ENCODE results near the gene ETV3.

DNA sequence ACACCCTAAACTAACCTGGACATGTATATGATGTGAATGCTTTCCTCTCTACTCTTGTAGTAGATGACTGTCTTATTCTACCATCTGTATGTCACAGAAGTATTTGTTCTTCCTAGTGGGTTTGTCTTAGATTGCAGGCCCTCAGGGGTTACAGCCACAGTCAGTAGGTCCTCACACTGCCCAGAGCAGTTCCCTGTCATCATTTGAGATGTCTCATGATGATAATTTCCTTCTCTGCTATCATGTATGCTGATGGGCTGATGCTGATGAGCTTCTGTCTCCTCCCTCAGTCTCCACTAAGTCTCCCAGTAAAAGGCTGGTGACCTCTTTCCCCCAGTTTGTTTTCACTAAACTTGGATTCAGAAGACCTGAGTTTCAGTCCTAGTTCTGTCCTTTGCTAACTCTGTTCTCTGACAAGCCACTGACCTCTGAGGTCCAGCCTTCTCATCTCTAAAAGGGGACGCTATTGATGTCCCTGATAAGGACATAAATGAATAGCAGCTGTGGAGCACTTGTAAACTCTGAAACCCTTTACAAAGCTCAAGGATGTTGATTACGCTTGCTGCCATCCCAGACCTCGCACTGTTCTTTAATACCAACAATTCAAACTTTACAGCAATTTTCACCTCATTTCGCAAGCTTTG, 3.1 kb upstream of the ETV3 start:
- TF ChIP-seq, protein P1, sequence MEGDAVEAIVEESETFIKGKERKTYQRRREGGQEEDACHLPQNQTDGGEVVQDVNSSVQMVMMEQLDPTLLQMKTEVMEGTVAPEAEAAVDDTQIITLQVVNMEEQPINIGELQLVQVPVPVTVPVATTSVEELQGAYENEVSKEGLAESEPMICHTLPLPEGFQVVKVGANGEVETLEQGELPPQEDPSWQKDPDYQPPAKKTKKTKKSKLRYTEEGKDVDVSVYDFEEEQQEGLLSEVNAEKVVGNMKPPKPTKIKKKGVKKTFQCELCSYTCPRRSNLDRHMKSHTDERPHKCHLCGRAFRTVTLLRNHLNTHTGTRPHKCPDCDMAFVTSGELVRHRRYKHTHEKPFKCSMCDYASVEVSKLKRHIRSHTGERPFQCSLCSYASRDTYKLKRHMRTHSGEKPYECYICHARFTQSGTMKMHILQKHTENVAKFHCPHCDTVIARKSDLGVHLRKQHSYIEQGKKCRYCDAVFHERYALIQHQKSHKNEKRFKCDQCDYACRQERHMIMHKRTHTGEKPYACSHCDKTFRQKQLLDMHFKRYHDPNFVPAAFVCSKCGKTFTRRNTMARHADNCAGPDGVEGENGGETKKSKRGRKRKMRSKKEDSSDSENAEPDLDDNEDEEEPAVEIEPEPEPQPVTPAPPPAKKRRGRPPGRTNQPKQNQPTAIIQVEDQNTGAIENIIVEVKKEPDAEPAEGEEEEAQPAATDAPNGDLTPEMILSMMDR (conservative IDR thresholded peaks at IDR 0.05 in 1 of 2, IDR thresholded peaks at IDR 0.05 in 1 of 2; ENCODE audit: low read depth in 1 of 2, low read length in 2 of 2) = no peak
- TF ChIP-seq EZH2 (IDR thresholded peaks at IDR 0.05; ENCODE audit: low read length, missing control alignments) = no peak
